ENCODE data around the gene KNSTRN. TPM values are rescaled to one million over a fixed set of nuclear protein-coding genes. Genes with fewer than 3 reads are reported as not detected.

The KNSTRN gene
- total and polyA plus RNA-seq, 2 of the 8 experiments (the other 6 are each of a cell fraction or from before 2014, with no cell fraction given), result 25.1 to 79.4 TPM

GRCh38 chr15:40357723-40358470, 24.6 kb upstream of the KNSTRN start, which contains the start of gene DISP2 (continued):
- TF ChIP-seq ATF3 (IDR thresholded peaks at IDR 0.05; ENCODE audit: insufficient read depth, low read depth, low read length) (no peak), MAX (IDR thresholded peaks at IDR 0.05) (peak; percentile 88), CREB1 (IDR thresholded peaks at IDR 0.05) (no peak; the same call in 1 of the 2 replicates), ASH2L (IDR thresholded peaks at IDR 0.05; ENCODE audit: low read length) (peak; percentile 71), EP300 (IDR thresholded peaks at IDR 0.05; ENCODE audit: borderline replicate concordance in 1 of 2, low read depth in 2 of 2, low read length in 2 of 2) (peak in 1 of 2 experiments; percentile 84; a peak in 1 of 3 replicates), CHD2 (IDR thresholded peaks at IDR 0.05; ENCODE audit: low read length) (0 out of 2 replicates have a peak, but pooled peaks have one; percentile 6), POLR2A (IDR thresholded peaks at IDR 0.05; ENCODE audit: control extremely low read depth in 1 of 2, low read depth in 2 of 2, low read length in 2 of 2) (no peak), NRF1 (IDR thresholded peaks at IDR 0.05; ENCODE audit: low read depth, low read length) (peak; percentile 70), TEAD4 (IDR thresholded peaks at IDR 0.05; ENCODE audit: low read depth, low read length) (no peak), SP2 (IDR thresholded peaks at IDR 0.05; ENCODE audit: low read length) (no peak), FOSL1 (IDR thresholded peaks at IDR 0.05; ENCODE audit: insufficient read depth, low read depth, low read length) (no peak), CTCF (IDR thresholded peaks at IDR 0.05; ENCODE audit: control extremely low read depth in 1 of 3, insufficient read depth in 1 of 3, low read depth in 1 of 3, low read length in 3 of 3) (no peak), ATF2 (IDR thresholded peaks at IDR 0.05; ENCODE audit: low read length) (no peak), SUZ12 (IDR thresholded peaks at IDR 0.05; ENCODE audit: low read length) (no peak), TAF7 (optimal IDR thresholded peaks at IDR 0.05; ENCODE audit: borderline replicate concordance, low read depth, low read length) (no peak), JUN (IDR thresholded peaks at IDR 0.05; ENCODE audit: low read depth, low read length) (no peak), POLR2AphosphoS5 (IDR thresholded peaks at IDR 0.05; ENCODE audit: low read depth, low read length) (no peak), TAF1 (IDR thresholded peaks at IDR 0.05; ENCODE audit: low read depth, low read length) (0 out of 2 replicates have a peak, but pooled peaks have one; percentile 23), TBP (IDR thresholded peaks at IDR 0.05; ENCODE audit: low read depth, low read length) (peak; percentile 40; the same call in 1 of the 2 replicates), BCL11A (IDR thresholded peaks at IDR 0.05; ENCODE audit: low read depth in 2 of 2, low read length in 2 of 2) (no peak)

Measured in H1 (cell line).